Hepatic stellate cell (primary cell): Measurements from ENCODE around the gene POPDC3.

Experiments
- DNase-seq: peaks from one replicate; pipeline ENCODE4 v3.0.0; 2011; ENCODE audit warnings: low spot score

Gene POPDC3

DNA sequence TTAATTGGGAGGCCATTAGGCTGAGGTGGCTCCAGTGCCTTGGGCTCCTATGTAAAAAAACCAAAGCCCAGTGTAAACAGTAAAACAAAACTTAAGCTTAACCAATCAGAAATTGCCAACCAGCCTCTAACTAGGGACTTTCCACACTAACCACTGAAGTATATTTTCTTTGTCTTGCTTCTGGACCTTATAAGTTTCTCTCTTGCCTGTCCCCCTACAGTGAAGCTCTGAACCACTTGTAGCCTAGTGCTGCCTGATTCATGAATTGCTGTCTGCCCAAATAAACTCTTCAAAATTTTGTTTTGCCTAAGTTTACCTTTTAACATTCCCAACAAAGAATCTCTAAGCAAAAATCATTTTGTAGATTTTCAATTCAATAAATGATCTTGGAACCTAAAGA lies 28.2 kb downstream of the POPDC3 start:
- no peak for DNase-seq

DNA sequence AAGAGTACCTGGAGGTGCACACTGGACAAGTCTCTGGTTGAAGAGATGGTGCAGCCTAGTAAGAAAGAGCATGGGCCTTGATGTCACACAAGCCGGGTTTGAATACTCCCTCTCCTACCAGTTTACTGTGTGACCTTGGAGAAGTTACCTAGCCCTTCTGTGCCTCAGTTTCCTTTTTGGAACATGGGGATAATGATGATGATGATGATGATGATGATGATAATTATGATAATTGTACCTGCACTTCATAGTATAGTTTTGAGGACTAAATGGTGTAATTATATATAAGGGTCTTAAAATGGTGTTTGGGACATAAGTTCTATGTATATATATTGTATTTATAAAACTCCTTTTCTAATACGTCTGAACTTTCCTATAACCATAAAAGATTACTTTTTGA lies 41.7 kb downstream of the POPDC3 start:
- DNase-seq, result no peak

DNA sequence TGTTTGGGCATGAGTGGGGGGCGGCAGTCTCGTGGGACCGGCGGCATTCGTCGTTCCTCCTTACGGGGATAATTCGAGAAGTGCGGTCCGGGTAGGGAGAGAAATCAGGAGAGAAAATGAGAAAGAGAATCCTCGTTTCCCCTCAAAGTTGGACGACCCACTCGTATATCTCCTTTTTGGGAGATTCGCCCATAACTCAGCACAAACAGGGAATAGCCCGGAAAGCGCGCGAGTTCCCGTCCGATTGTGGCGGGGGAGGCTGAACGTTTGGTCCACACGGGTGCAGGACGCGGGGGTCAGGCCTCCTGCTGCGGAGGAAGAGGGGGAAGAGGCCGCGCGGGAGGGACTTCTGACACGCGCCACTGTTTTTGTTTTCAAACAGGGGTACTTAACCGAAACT lies 42.4 kb downstream of the POPDC3 start:
- DNase-seq, result peak; percentile 34

DNA sequence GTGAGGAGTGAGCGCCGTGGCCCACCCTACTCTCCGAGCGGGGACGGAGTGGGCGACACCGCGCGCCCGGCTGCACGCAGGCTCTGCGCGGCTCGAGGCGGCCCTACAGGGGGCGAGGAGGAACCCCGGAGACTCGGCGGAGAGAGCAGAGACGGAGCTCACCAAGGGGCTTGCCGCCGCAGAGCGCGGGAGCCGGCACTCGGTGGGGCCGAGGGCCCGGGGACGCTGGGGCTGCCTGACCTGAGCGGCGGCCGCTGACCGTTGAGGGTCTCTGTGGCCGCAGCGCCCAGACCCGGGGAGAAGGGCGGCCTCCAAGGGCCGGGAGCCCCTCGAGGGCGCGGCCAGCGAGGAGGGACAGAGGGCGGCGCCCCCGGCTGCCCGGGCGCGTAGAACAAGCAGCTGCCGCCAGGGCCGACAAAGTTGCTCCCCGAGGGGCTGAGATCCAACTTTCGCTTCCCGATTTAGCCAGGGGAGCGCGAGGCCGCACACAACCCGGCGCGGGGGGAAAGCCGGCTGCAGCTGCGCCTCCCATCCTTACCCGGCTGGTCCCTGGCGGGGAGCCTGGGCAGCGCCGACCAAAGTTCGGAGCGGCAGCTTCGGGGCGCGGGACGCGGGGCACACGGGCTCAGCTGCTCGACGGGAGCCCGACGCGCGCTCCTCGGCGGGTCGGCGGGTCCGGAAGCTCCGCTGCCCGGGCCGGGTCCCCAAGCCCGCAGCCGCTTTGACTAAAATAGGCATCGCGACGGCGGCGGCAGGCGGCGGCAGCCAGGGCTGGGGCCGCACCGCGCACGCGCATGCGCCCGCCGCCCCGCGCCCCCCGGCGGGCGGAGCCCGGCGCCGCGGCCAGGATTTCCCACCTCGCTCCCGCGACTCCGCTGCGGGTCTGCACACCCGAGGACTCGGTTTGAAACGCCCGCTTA lies 43.1 kb downstream of the POPDC3 start:
- DNase-seq, result peak; percentile 80

DNA sequence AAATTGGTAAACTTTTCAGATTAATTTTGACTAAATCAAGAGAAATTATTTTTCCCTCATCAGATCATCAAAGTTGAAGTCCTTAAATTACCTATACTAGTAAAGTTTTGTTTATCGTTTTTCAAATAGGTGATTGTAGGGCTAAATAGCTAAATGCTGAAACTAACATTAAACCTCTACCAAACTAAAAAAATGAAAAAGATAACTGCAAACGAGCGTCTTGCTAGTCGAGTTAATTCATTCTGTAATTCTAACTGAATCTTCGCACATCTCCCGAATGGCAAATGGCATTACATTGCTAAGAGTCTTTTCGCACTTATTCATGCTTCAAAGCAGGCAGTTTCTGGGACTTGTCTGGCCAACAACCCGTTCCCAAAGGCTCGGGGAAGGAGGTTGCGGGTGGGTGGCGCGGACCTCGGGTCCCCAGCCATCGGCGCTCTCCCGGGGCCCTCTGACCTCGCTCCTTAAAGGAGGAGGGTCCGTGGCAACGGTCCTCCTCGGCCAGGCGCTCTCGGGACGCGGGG lies 43.8 kb downstream of the POPDC3 start:
- DNase-seq, result no peak

DNA sequence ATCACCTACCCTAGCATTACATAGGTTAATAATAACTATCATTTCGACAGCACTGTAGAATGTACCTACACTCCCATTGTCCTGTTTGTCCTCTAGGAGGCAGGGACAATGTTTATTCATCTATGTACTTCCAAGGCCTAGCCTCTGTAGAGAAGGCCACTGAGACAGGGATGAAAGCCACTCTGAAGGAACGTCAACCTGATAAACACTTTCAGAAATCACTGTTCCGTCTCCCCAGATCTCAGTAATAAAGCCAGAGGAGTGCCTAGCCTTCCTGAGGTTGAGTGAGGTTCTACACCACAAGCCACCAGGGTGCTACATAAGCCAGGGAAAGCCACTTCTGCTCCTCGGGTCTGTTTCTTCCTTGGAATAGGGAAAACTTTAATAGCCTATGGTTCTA lies 44.8 kb downstream of the POPDC3 start:
- peak; percentile 28 for DNase-seq

DNA sequence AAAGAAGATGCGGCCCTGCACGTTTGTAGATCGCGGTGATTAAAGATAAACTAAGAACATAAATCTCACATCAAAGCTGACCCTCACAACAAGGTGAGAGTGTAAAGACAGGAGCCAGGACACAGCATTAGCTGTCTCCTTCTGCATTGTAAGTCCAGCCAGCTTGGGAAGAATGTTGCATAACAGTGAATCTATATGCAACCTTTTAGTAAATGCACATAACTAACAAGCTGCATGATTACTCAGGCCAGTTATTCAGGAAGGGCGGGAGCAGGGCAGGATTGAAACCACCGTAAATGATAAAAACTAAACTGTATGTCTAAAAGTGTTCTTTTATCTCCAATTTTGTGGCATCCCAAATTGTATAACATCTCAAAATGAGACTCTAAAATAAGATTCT lies 57.1 kb downstream of the POPDC3 start:
- DNase-seq, result no peak

DNA sequence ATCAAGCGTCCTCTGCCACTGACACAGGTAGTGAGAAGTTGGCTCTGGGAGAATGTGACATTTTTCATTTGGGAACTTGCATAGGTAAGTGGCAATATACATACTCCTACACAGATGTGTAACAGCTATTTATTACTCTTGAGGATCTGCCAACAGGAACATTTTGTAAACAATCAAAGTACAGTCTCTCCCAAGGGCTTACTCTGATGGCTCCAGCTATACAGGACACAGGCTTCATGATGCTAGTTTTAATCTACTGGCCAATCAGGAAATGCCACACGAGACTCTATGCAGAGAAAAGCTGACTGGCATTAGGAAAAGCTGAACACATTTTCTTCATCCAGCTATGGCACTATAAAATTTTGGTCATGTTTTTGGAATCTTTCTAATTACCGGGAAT lies 57.8 kb downstream of the POPDC3 start:
- DNase-seq, result no peak

DNA sequence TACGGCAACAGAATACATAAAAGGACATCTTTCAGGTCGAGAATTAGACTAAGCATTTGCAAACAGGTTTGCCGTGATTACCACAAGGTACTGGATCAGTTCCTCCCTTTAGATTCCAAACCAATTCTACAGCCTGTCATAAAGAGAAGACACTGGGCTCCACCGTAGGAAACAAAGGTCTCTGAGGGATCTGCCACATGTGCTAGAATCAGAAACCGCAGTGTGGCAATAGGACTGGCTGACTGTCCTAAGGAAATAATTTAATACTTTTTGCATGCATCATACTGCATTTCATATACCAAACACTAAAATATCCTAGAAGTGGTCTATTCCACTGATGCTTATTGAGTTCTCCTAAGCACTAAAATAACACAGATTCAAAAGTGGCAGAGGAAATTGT lies 59.2 kb downstream of the POPDC3 start:
- no peak for DNase-seq

DNA sequence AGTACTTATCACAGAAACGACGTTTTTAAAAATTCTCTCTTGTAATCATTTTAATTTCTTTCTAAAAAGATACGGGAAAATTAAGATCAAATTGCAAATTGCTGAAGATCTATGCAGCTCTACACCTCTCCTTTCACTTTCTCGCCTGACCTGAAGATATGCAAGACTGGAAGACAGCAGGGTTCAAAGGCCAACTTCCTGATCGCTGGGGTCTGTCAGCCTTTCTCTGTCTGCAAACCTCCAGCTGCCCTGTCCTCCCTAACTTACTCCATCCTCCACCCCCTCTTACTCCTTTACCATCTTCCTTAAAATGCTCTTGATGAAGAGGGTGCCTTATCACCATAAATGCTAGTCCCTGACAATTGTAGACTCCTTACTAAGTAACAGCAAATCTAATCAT lies 63.7 kb downstream of the POPDC3 start:
- DNase-seq, result no peak

DNA sequence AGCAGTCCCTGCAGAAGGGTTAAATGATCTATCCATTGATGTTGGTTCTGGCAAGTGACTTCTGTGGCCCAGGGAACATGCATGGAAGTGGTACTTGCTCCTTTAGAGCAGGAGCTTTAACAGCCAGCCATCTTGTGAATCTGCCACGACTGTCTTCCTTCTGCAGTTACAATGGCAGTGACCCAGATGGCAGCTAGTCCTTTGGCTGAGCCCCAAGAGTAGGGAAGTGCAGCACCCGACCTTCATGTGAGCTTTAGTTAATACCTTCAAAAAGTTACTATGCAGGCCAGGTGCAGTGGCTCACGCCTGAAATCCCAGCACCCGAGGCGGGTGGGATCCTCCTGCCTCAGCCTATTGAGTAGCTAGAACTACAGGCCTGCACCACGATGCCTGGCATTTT lies 66.4 kb downstream of the POPDC3 start:
- no peak for DNase-seq

DNA sequence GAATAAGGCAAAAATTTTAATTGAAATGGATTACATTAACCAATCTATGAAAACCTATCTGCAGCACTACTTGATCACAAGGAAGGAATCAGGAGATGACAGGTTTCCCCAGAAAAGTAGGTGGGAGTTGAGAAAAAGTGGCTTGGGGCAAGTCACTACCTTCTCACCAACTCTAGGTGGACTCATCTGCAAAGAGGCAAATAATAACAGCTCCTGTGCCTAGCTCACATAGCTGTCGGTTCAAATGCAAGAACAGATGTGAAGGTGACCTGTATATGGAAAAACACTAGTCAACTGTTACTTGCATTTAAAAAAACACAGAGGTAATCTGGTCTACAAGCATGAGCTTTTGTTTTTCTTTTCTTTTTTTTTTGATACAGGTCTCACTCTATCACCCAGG lies 67.2 kb downstream of the POPDC3 start:
- no peak for DNase-seq

DNA sequence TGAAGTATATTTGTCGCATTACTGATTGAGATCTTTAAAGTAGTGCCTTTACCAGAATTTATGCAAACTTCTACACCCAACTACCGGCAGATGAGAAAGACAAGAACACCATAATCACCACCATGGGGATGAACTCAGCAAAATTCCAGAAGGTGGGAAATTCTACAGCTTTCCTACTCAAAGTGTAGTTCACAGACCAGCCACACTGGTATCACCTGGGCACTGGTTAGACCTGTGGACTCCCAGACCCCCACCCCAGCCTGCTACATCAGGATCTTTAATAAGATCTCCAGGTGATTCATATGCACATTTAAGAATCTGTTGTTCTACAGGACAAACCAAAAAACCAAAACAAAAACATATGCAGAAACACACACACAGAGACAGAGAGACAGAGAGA lies 67.9 kb downstream of the POPDC3 start:
- no peak for DNase-seq

DNA sequence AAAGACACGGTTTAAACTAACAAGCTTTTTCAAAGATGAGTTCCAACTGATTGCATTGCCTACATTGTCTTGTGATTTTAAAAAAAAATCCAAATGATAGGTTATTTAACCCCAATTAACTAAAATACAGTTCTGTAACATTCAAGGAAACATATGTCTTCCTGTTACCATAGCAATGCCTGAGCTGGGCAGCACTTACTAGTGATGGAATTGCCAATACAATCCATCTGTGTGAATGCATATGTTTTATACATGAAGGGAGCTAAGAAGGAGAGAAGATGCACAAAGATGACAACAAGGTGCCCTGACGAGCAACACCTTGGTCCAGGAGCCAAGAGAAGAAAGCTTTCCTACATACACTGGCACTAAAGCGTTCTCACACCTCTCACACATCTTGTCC lies 68.7 kb downstream of the POPDC3 start:
- DNase-seq, result no peak

DNA sequence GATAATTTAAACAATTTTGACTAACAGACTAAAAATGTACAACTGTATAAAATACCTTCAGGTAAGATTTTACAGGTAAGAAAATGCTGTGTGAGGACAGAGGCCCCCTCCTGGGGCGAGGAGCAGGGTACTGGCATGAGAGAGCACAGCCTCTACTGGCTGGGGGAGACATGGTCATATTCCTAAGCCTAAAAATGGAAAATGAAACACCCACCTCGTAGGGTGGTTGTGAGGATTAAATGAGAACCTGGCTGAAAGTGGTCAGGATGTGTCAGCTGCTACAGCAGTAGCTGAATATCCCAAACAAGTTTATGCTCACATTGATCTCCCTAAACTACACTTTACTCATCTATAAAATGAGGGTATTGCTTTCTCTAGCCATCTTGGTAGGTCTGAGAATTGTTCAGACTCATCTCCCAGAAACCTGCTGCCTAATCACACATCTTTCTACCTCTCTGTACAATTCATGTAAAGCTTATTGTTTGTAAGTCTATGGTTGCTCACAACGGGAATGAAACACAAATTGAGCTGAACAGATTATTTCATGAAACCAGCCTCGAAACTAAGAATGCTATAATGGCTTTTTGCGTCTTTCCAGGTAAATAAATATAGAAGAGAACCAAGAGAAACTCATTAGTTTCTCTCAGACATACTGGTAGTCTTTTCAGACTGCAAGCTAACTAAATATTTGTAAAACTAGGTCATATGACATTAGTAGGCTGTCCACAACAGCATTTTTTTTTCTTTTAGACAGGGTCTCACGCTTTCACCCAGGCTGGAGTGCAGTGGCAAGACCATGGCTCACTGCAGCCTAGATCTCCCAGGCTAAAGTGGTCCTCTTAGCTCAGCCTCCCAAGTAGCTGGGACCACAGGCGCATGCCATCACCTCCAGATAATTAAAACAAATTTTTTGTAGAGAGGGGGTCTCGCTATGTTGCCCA lies 69.6 kb downstream of the POPDC3 start:
- no peak for DNase-seq

DNA sequence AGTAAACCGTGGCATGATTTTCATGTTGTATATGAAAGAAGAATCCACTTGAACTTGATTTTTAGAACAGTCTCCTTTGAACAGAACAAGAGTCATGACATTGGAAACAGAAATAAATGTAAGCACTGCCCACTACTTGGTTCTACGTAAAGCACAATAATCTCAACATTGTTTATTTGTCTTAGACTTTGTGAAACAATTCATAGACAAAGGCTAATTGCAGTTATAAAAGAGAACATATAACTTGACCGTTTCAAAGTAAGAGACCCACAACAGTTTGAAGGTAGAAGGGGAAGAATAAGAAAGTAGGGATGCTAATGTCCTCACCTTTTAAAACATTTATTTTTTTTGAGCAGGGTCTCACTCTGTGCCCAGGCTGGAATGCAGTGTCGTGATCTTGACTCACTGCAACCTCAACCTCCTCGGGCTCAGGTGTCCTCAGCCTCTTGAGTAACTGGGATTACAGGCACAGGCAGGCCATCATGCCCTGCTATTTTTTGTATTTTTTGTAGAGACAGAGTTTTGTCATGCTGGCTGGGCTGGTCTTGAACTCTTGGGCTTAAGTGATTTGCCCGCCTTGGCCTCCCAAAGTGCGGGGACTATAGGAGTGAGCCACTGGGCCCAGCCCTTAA lies 71.1 kb downstream of the POPDC3 start:
- no peak for DNase-seq
